Adipocyte (in vitro differentiated cells): ENCODE results near the gene ZNF101.

Experiments
- DNase-seq: peaks from one replicate; pipeline ENCODE4 v3.0.0-alpha.2; 2015; ENCODE audit warnings: low read depth
- H3K27me3 ChIP-seq: replicated peaks from 2 replicates; pipeline ENCODE4 v1.7.0; 2013; ENCODE audit warnings: mild to moderate bottlenecking, low read length, moderate library complexity; ENCODE audit not compliant: control insufficient read depth, insufficient read depth
- H3K36me3 ChIP-seq: 2 replicates; pipeline ENCODE4 v1.7.0; 2013; ENCODE audit warnings: low read length, mild to moderate bottlenecking, moderate library complexity; ENCODE audit not compliant: control insufficient read depth, insufficient read depth, severe bottlenecking
- H3K4me1 ChIP-seq: 2 replicates; pipeline ENCODE4 v1.7.0; 2013; ENCODE audit warnings: mild to moderate bottlenecking, low read length, moderate library complexity; ENCODE audit not compliant: control insufficient read depth, insufficient read depth
- H3K4me3 ChIP-seq: 2 replicates; pipeline ENCODE4 v1.7.0; 2013; ENCODE audit warnings: mild to moderate bottlenecking, low read length, moderate library complexity
- H3K9ac ChIP-seq: 2 replicates; pipeline ENCODE4 v1.7.0; 2013; ENCODE audit warnings: mild to moderate bottlenecking, low read length, moderate library complexity
- H3K9me3 ChIP-seq: 2 replicates; pipeline ENCODE4 v1.7.0; 2013; ENCODE audit warnings: mild to moderate bottlenecking, low read length, moderate library complexity; ENCODE audit not compliant: control insufficient read depth

Gene ZNF101

GRCh38 chr19:19668230-19669012 is at the start of gene ZNF101:
ZNF101 (plus strand) TSS chr19:19668839; CDS start chr19:19668964, 125 bp downstream.
- Histone ChIP-seq H3K4me3 (peak within 1 kb of the TSS; percentile 92), H3K27me3 (no peaks in the 10 kb centered on the region), H3K9me3 (no peaks in the 10 kb centered on the region), H3K4me1 (peaks cover 14% of the 10 kb centered on the region), H3K9ac (peak within 1 kb of the TSS; percentile 94), H3K36me3 (no peaks in the 10 kb centered on the region)
- peak; percentile 96 for DNase-seq

DNA sequence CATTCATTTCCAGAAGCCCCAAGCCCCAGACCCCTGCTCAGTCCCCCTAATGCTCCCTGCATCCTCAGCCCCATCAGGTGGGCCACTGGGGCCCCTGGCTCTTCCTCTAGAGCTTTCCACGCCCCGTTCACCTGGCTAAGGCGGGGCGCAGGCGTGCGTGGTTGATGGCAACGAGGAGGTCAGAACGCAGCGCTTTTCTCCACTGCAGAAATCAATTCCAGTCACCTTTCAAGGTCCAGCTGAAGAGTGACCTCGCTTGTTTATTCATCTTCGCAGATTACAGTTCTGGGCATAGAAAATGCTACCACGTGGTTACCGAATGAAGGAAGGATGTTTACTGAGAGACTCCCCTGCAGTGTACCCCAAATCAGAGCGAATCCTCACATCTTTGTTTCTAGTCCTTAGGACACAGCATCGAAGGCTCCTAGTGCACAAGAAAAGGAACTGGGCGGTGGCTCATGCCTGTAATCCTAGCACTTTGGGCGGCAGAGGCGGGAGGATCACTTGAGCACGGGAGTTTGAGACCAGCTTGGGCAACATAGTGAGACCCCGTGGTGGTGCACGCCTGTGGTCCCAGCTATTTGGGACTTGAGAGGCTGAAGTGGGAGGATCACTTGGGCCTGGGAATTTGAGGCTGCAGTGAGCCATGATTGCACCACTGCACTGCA is 49.3 kb upstream of the ZNF101 start:
- Histone ChIP-seq H3K9ac (no peak overlapping the region), H3K27me3 (no peaks in the 10 kb centered on the region), H3K4me3 (peak overlapping the region; percentile 62), H3K36me3 (no peaks in the 10 kb centered on the region), H3K9me3 (no peaks in the 10 kb centered on the region), H3K4me1 (peaks cover 4% of the 10 kb centered on the region)
- no peak for DNase-seq

DNA sequence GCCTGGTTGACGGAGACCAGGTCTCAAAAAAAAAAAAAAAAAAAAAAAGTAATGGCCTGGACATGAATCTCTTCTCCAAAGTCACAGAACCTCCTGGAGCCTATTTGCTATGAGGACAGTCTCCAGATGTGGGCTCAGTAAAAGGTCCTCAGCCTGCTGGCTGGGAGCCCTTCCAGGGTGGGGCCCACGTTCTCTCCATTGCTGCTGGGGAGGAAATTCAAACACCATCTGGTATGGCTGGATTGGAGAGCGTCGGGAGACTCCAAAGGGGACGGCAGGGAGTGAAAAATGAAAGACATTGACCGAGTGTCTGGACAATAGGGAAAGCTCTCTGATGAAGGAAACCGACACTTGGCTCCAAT is 48.8 kb upstream of the ZNF101 start:
- no peaks in the 10 kb centered on the region for H3K36me3 ChIP-seq
- DNase-seq, result no peak
- no peaks in the 10 kb centered on the region for H3K27me3 ChIP-seq
- H3K4me3 ChIP-seq, result no peak overlapping the region
- H3K9me3 ChIP-seq, result no peaks in the 10 kb centered on the region
- peaks cover 4% of the 10 kb centered on the region for H3K4me1 ChIP-seq
- H3K9ac ChIP-seq, result no peak overlapping the region

DNA sequence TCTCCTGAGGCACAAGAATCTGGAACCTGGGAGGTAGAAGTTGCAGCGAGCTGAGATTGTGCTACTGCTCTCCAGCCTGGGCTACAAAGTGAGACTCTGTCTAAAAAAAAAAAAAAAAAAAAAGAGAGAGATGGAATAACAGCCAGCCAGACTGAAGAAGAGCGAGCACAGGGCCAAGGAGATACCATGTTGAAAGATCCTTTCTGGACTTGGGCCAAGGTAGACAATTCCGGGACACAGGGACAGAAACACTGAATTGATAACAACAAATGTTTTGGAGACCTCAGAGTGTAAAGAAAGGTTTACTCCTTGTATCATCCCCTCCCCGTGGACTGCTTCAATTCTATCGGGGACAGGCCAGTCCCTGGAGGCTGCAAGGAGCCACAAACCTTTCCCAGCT is 45.3 kb upstream of the ZNF101 start:
- Histone ChIP-seq H3K4me3 (no peak overlapping the region), H3K36me3 (no peaks in the 10 kb centered on the region), H3K9me3 (no peaks in the 10 kb centered on the region), H3K9ac (no peak overlapping the region), H3K4me1 (no peaks in the 10 kb centered on the region), H3K27me3 (no peaks in the 10 kb centered on the region)
- no peak for DNase-seq

- H3K4me3 ChIP-seq, result no peak overlapping the region
- no peaks in the 10 kb centered on the region for H3K4me1 ChIP-seq
- no peaks in the 10 kb centered on the region for H3K27me3 ChIP-seq
- no peaks in the 10 kb centered on the region for H3K36me3 ChIP-seq
- H3K9ac ChIP-seq, result no peak overlapping the region
- DNase-seq, result no peak
- no peaks in the 10 kb centered on the region for H3K9me3 ChIP-seq
These were observed 44.5 kb upstream of the ZNF101 start for GRCh38 chr19:19624032-19624570.

DNA sequence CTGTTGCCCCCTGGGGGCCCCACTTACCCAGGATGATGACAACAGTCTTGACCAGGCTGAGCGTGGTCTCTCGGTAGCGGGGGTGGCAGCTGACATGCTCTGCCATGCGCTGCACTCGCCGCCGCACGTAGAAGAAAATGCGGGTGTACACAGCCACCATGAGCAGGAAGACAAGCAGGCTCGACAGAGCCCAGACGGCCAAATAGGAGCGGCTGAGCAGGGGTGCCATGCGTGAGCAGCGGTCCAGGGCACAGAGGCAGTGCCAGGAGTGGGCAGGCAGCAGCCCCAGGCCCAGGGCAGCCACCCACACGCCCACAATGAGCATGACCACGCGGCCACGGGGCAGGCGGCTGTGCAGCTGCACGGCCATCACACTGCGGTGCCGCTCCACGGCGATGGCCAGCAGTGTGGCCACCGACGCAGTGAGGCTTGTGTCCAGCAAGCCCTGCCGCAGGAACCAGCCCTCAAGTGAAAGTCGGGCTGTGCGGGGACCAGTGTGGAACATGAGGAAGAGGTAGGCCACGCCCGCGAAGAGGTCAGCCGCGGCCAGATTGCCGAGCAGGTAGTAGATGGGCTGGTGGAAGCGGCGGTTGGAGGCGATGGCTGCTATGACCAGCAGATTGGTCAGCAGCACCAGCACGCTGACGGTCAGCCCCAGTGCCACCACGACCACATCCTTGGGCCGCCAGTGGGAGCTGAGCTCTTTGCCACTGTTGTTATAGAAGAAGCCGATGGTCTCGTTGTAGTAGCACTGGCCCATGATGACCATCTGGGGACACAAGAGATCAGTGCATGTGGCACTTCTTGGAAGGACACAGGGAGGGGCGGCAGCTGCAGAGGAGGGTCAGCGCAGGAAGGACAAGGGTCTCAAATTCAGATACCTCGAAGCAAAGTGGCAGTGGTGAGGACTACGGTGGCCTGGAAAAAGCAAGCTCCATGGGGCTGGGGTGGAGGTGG is 41.8 kb upstream of the ZNF101 start:
- Histone ChIP-seq H3K36me3 (no peaks in the 10 kb centered on the region), H3K4me3 (no peak overlapping the region), H3K27me3 (no peaks in the 10 kb centered on the region), H3K4me1 (no peaks in the 10 kb centered on the region), H3K9me3 (no peaks in the 10 kb centered on the region), H3K9ac (no peak overlapping the region)
- DNase-seq, result no peak

GRCh38 chr19:19627621-19628500 is 40.8 kb upstream of the ZNF101 start, which contains the start of gene LPAR2:
LPAR2 (minus strand) TSS chr19:19628220; CDS start chr19:19627275, 945 bp downstream.
- Histone ChIP-seq H3K36me3 (no peaks in the 10 kb centered on the region), H3K27me3 (no peaks in the 10 kb centered on the region), H3K4me1 (no peaks in the 10 kb centered on the region), H3K9ac (no peak within 1 kb of the TSS), H3K4me3 (peak within 1 kb of the TSS; percentile 37), H3K9me3 (no peaks in the 10 kb centered on the region)
- peak; percentile 28 for DNase-seq

DNA sequence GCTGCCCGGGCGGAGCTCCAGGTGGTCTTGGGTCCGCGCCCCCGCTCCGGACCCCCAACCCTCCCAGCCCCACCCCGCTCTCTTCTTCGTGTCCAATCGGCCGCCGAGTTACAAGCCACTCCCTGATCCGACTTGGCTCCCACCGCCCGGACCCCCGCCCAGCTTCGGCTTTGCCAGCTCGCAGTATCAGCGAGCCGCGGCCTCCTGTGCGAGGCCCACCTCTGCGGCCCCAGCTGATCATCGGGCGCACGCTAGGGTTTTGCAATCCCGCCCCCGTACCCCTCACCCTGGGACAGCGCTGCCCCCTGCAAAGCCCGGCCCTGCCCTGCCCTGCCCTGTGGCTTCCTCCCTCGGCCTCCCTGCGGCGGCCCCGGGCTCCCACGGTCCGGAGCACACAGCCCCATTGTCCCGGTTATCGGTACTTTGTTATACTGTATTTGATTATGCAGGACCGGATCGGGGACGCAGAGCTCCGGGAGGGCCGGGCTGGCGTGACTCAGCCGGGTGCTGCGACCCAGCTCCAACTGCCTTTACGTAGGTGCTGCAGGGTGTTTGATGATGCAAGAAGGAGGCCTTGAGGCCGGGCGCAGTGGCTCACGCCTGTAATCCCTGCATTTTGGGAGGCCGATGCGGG is 40.0 kb upstream of the ZNF101 start:
- no peaks in the 10 kb centered on the region for H3K9me3 ChIP-seq
- peaks cover 6% of the 10 kb centered on the region for H3K36me3 ChIP-seq
- DNase-seq, result peak; percentile 73
- H3K4me1 ChIP-seq, result no peaks in the 10 kb centered on the region
- H3K4me3 ChIP-seq, result no peak overlapping the region
- no peak overlapping the region for H3K9ac ChIP-seq
- H3K27me3 ChIP-seq, result no peaks in the 10 kb centered on the region

DNA sequence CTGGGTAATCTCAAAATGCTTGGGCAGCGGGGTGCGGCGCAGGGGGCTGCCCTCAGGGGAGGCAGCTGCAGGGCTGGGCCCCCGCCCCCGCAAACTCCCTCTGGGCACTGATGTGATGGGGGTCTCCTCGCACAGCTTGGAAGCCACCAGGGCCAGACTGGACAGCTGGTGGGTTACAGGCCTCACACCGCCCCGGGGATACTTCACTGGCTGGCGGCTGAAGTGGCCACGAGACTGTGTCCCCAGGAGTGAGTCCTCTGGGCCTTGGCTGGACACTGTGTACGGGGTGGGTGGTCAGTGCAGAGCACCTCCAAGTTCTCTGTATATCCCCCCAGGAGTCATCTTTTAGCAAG is 38.6 kb upstream of the ZNF101 start:
- H3K36me3 ChIP-seq, result peaks cover 19% of the 10 kb centered on the region
- no peaks in the 10 kb centered on the region for H3K4me1 ChIP-seq
- no peak overlapping the region for H3K9ac ChIP-seq
- H3K9me3 ChIP-seq, result no peaks in the 10 kb centered on the region
- no peak overlapping the region for H3K4me3 ChIP-seq
- H3K27me3 ChIP-seq, result no peaks in the 10 kb centered on the region
- DNase-seq, result no peak

- Histone ChIP-seq H3K36me3 (peaks cover 23% of the 10 kb centered on the region), H3K4me1 (no peaks in the 10 kb centered on the region), H3K9ac (no peak overlapping the region), H3K27me3 (no peaks in the 10 kb centered on the region), H3K9me3 (no peaks in the 10 kb centered on the region), H3K4me3 (no peak overlapping the region)
- no peak for DNase-seq
These were observed 38.2 kb upstream of the ZNF101 start for GRCh38 chr19:19630426-19630825.
